Stimulated activated CD8-positive, alpha-beta memory T cell treated with anti-CD3 and anti-CD28 coated beads, Interleukin-2, amount 100 ng/mL, for 48 hours (primary cell): ENCODE measurements around the gene KPNA4.

Source experiments
- DNase-seq, 2 donors: peaks; one replicate each; pipeline ENCODE4 v3.0.0-alpha.2; 2020; ENCODE audit warnings: low read depth in 2 of 2

The KPNA4 gene

GRCh38 chr3:160450846-160451245 is 114.5 kb downstream of the KPNA4 start:
- DNase-seq = no peak

DNA sequence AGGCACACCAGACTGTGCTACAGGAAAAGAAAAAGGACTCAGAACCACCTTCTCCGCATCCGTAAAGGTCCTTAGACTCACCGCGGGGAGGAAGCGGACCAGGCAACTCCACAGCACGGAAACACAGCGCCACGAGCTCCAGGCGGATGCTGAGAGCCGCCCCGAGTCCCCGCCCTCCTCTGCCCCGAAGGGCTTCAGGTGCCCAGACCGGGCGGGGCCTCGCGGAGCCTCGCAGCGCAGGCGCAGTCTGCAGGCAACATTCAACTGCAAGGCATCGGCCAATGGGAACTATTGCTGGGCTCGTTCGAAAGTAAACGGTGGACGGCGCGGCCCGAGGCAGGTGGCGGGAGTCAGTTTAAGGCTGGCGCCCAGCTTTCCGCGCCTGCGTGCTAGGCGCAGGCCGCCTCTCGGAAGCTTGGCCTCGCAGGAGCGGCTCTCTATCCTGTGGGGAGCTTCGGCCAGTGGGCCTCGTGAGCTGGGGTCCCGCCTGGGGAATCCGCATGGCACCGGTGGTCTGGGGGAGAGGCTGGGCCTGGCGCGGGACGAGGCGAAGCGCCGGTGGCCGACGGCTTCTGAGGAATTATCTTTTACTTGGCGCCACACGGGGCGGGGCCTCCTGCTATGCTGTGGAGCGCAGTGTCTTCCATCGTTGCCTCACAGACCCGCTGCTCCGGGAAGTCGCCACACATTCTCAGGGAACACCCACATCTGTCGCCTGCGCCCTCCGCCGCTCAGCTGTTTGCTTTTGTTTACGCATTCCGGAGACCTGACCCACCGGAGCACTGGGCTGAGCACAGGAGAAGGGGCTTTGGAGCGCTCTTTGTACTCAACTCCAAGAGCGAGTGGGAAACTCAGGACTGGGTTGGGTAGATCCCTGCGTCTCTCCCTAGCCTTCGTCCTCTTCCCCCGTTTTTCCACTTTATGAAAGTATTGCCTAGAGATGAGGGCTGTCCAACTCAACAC is 115.5 kb downstream of the KPNA4 start, which contains the start of gene TRIM59:
TSS of gene TRIM59 (minus strand) at position 151 of the 963 bp plus-strand sequence. CDS start 10,603 bp downstream, outside the sequence.
- DNase-seq = peak; percentile 97 to 98

- no peak for DNase-seq
Observed at GRCh38 chr3:160448845-160449635, 116.3 kb downstream of the KPNA4 start.

DNA sequence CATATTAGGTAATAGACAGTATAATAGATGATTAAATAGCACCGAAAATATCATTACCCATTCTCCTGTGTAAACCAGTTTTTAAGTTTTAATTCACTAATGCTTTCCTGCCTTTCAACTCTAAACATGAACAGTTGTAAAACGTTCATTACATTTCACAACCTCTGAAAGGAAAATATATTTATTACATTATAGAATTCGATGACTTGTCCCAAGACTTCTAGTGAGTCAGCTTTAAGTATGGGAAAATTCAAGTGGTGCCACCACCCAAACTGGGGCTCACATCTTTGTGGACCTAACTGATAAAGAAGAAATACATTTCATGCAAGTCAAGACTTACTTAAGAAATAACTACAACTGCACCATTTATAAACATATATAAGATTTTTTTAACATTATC is 117.8 kb downstream of the KPNA4 start:
- no peak for DNase-seq

GRCh38 chr3:160446522-160447056 is 118.8 kb downstream of the KPNA4 start:
- DNase-seq = no peak

GRCh38 chr3:160445854-160446253 is 119.5 kb downstream of the KPNA4 start:
- no peak for DNase-seq
